GM19240 (cell line): ENCODE measurements around the gene MYO1E.
"Not testable (repeated sequence)": the region's sequence is repeated elsewhere in the genome, so short reads cannot be mapped to it uniquely, and the experiment has no call there.

Source experiments
- DNase-seq: peaks from one replicate; pipeline ENCODE4 v3.0.0; 2011; ENCODE audit warnings: low spot score; ENCODE audit not compliant: insufficient read length

Gene MYO1E

DNA sequence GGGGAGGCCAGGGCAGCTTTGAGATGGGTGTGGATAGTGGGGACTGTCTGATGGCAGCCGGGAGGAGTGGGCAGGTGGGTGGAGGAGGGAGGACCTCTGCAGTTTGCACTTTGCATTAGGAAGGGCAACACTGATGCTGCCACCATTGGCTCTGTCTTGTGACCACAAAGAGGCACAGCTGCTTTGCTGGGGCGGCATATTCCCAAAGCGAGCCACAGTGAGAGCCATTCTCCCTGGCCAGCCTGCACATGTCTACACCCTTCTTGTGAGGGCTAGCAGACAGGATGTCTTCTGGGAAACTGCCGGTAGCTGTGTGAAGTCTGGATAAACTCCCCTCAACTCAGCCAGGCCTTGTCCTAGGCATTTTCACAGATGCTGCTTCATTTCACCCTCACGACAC is 229.4 kb downstream of the MYO1E start:
- no peak for DNase-seq

DNA sequence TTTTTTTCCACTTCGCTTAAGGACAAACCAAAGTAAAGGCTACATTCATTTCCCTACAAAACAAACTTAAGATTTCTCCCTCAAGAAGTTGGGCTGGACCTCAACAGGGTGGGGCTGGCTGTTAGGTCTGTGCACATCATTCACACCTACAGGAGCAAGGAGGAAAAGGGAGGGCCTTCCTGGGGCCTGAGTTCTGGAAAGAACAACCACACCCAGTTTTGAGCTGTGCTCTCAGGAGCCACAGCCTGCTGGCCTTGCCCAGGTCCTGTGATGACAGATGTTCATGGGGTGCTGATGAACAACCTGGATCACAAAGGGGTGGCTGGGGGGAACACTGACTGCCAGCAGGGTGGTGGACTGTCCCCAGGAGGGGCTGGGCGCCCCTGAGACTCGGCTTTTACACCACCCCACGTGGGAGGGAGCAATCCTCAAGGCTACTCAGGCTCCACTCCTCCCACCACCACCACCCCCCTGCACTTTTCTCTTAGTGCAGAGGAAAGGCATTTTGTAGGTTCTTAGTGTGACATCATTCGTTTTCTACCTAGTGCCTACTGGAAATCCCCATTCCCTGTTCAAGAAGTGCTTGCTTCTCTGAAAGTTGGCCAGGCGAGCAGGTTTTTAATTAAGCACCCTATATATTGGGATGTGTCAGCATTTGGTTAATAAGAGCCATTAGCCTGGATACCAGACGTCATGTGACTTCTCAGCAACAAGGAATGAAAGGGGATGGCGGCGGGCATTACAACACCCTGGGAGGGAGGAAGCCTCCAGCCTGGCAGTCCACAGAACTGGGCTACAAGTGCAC is 232.0 kb downstream of the MYO1E start:
- DNase-seq, result no peak

DNA sequence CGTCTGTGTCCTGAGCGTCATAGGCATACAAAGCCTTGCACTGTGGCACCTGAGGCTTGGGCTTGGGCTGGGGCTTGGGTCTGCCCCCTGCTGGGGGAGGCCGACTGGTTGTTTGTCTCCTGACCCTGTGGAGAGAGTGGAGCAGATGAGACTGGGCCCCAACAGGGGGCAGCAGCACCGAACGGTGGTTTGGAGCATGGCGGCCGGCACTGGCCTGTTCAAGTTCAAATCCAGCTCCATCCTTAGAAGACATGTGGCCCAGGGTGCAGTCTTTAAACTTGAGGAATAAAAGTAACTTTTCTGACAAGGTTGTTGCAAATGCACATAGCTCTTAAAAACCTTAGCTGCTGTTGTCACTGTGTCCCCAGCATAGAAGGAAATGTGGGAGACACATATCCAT is 234.4 kb downstream of the MYO1E start:
- peak; percentile 57 for DNase-seq

DNA sequence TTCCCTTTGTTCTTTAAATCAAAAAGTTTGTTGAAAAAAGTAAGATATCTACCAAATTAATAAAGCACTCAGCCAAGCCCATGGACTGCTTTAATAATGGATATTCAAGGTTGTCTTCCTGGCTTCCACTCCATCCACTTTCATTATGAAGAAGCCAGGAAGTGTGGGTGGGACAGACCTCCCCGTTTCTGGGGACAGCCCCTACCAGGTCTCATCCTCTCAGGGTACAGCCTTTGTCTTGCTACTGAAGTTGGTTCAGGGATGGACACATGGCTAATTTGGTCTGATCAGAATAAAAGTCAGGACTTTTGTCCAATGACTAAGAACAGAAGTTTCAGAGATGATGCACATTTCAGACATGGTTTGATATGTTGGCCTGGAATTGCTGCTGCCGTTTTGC is 235.1 kb downstream of the MYO1E start:
- no peak for DNase-seq

DNA sequence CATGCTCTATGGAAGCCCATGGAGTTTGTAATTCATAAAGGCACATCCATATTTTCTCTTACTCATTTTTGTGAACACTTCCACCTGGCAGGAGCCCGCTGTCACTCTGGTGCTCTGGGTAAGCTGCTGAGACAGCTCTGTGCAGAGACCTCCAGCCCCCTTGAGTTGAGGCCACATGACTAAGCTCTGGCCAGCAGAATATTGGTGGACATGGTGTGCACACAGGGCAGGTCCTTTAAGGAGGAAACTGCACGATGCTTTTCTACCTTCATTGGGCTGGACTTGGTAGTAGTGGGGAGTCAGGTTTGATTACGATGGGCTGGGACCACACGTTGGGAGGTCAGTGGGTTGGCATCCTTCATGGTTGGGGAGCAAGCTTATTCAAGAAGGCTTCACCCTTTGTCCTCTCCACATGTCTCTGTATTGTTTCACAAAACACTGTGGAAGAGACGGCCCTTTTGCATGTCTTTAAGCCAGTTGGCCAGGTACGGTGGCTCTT is 238.7 kb downstream of the MYO1E start:
- DNase-seq, result no peak

DNA sequence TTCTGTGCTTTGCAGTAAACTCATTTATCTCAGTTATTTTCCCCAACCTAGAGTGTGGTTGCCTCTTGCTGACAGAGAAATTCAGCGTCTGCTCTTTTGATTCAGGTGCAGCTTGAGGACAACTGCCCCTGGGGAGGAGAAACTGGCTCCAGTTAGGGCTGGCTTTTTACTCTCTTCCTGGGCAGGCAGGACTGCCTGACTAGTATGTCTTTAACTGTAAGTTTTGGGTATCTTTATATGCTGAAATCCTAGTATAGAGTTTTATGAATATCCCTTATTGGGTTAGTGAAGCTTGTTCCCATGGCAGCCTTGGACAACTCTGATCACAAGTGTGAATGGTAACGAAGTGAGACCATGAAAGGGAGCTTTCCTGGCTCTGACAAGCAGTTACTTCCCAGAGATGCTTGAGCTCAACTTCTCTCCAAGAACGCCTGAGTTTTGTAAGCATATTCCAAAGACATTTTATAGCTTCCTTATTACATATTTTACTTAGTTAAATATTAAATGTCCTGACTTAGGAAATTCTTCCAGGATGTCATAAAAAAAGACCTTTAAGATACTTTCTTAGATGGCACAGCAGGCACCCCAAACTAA is 240.6 kb downstream of the MYO1E start:
- DNase-seq, result no peak

DNA sequence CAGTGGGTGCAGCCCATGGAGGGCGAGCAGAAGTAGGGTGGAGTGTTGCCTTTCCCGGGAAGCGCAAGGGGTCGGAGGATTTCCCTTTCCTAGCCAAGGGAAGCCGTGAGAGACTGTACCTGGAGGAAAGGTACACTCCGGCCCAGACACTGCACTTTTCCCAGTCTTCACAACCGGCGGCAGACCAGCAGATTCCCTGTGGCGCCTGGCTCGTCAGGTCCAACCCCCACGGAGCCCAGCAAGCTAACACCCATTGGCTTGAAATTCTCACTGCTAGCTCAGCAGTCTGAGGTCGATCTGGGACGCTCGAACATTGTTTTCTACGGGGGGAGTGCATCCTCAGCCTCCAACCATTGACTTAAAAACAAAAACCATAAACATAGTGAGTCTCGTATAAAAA is 241.2 kb downstream of the MYO1E start:
- DNase-seq, result no peak

DNA sequence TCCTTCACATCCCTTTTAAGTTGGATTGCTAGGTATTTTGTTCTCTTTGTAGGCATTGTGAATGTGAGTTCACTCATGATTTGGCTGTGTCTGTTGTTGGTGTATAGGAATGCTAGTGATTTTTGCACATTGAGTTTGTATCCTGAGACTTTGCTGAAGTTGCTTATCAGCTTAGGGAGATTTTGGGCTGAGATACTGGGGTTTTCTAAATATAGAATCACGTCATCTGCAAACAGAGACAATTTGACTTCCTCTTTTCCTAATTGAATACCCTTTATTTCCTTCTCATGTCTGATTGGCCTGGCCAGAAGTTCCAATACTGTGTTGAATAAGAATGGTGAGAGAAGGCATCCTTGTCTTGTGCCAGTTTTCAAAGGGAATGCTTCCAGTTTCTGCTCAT is 245.4 kb downstream of the MYO1E start:
- not testable (repeated sequence) for DNase-seq

DNA sequence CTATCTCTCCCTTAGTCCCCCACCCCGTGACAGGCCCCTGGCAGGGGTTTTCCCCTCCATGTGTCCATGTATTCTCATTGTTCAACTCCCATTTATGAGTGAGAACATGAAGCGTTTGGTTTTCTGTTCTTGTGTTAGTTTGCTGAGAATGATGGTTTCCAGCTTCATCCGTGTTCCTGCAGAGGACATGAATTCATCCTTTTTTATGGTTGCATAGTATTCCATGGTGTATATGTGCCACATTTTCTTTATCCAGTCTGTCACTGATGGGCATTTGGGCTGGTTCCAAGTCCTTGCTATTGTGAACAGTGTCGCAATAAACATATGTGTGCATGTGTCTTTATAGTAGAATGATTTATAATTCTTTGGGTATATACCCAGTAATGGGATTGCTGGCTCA is 247.0 kb downstream of the MYO1E start:
- not testable (repeated sequence) for DNase-seq

DNA sequence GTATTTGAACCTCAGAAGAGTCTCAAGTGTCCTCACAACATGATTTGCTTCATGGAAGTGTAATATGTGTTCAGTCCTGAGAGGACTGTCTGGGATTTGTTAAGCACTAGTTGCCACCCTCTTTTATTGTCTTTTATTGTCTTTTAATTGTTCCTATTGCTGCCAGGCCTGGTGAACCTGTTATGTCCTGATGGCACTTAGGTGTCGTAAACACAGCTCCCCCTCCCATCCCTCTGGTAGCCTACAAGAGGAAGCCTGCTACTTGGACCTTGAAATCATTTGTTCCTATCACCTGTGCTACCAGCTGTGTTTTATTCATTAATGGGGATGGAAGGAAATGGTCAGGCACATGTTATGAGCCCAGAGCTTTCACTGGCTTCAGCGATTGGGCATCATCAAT is 248.4 kb downstream of the MYO1E start:
- DNase-seq, result no peak

DNA sequence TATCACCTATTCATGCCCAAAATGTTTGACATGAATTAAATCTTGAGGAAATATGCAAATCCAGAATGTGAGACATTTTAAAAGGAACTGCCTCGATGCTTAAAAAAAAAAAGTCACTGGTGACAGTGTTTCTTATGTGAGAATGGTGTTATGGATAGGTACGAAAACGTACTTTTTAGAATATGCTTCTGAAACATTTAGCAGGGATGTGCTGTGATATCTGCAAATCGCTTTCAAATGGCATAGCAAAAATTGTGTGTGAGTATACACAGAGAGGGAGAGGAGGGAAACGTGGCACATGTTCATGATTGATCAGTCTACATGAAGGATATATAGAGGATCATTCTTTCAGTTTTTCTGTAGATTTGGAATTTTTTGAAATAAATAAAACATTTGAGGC is 251.7 kb downstream of the MYO1E start:
- no peak for DNase-seq

DNA sequence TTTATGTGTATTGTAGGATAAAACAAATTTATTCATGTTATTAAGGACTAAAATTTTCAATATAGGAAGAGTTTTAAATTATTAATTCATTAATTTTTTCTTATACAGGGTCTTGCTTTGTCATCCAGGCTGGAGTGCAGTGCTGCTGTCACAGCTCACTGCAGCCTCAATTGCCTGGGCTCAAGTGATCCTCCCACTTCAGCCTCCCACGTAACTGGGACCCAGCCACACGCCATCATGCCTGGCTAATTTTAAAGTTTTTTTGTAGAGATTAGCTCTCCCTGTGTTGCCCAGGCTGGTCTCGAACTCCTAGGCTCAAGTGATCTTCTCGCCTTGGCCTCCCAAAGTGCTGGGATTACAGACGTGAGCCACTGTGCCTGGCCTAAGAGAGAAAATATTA is 253.0 kb downstream of the MYO1E start:
- no peak for DNase-seq

DNA sequence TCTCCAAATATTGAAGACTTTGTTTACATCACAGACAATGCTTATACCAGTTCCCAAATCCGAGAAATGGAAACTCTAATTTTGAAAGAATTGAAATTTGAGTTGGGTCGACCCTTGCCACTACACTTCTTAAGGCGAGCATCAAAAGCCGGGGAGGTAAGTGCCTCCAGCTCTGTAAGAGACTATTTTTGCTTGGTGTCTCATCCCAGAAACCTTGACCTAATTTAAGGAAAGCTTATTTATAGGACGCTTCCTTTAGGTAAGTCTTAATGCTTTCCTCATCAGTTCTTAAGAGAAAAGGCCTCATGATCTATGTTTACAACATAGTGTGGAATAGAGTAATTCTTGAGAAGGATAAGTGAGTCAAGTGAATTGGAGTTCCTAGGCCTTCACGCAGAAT is 255.9 kb downstream of the MYO1E start:
- DNase-seq, result no peak

DNA sequence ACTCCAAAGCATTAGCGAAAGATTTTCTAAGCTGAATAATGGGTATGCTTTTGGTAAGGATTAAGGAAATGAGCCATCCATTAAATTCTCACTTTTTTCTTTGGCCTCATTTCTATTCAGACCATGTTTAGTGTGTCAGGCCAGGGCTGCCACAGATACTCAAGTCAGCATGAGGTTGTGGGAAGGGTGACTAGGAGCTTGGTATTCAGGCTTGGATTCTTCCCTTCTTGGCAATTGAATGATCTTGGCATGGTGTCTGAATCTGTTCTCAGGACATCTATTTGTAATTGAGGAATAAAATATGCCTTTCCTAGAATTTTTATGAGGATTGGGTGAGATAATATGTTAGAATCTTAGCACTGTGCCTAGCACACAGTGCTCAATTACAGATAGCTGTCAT is 256.5 kb downstream of the MYO1E start:
- DNase-seq, result no peak

DNA sequence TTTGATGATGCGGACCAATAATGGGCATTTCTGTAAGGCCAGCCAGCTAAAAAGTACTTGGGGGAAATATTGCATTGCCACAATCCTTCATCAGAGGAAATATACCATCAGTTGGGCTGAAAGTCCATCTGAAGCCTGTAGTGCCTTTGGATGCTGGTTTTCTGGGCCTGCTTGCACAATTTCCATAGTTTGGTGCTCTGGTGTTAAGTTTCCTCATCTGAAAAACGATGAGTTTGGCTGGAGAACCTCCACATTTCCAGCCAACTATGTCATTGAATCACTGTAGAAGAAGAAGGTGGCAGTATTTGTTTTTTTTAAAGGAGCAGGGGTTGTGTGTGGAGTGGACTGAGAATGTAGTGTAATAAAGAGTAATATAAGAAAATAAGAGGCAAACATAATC is 257.6 kb downstream of the MYO1E start:
- no peak for DNase-seq

DNA sequence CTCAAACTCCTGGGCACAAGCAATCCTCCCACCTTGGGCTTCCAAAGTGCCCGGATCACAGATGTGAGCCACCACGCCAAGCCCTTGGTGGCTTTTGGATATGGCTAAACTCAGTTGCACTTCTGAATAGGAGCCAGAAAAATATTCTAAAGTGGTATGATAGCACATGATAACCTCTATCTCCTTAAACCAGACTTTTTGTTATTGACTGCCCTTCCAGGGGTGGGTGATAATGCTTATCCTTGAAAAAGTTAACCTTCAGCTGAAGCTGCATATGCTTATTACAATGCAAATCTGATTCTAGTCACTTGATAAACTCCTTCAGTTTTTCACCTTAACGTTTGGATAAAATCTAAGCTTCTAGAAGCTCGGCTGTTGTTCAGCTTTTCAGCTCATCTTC is 261.4 kb downstream of the MYO1E start:
- no peak for DNase-seq

DNA sequence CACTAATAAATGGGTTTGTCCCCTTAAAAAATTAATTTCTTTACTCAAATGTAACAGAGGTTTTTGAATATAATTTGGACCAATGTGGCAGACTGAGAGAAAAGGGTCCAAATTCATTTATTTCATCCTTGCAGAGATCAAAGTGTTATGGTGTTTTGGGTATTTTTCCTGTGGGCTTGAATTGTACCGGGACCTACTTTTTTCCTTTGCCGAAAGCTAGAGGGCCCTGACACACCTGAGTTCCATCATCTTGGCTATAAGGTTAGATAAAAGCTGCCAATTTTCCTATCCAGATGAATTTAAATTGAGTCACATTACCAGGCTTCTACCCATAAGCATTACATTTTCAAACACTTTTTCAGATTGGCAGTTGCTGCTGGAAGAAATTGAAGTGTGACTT is 266.8 kb downstream of the MYO1E start:
- DNase-seq, result no peak

DNA sequence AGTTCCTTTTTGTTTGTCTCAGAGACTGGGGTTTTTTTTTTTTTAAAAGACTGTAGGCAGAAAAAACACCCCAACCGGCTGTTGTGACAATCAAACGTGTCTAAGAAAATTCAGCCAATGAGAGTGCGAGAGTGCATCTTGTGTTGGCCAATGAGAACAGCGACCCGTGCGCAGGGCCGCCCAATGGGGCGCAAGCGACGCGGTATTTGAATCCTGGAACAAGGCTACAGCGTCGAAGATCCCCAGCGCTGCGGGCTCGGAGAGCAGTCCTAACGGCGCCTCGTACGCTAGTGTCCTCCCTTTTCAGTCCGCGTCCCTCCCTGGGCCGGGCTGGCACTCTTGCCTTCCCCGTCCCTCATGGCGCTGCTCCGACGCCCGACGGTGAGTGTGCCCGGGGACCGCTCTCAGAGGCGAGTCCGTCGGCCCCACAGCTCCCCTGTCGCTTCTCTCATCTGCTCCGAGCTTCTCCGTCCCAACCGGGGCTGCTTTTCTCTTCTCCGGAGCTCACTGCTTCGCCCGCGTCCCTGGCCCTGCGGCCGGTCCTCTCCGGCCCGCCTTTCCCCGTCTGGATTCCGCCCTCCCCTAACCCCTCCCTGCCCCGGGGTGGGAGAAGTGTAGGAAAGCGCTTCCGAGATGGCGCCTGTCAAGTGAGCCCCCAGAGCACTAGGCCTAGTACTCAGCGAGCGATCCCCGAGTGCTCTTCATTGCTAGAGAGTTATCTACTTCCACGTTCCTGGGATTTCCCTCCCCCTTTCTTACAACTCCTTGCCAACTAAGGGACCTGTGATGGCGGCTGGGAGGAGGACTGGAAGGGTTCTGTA is 267.5 kb downstream of the MYO1E start, which contains the start of gene CCNB2:
Gene CCNB2 (plus strand): TSS at position 235 of the 821 bp plus-strand sequence. CDS start 123 bp downstream, at position 358.
- DNase-seq, result peak; percentile 88

DNA sequence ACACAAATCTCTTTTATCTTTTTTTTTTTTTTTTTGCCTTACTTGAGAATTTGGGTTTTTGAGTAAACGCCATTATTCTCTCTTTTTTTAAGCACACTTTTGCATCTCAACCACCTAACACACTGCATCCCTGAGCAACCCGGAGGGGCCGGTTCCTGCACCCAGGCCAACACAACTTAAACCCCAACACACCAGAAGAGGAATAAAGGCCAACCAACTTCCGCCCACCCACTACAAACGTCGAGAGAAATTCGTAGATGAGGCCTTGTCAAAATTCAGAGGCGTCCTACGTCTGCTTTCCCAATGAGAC is 268.1 kb downstream of the MYO1E start:
- DNase-seq, result no peak

DNA sequence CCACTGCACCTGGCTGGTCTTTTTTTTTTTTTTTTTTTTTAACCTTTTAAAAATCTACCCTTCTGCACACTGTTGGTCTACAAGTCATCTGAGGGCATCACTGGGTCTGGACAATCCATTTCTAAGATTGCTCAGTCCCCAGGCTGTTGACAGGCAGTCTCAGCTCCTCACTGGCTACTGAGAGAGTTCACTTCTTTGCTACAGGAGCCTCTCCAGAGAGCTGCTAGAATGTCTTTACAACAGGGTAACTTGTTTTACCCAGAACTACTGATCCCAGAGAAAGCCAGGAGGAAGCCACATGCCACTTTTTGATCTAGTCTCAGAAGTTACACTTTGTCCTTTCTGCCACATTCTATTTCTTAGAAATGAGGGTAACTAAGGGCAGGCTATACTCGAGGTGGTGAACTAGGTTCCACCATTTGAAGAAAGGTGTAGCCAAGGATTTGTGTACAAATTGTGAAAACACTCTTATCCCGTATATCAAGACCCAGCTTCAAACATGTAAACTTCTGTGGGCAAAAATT is 273.4 kb downstream of the MYO1E start:
- no peak for DNase-seq

DNA sequence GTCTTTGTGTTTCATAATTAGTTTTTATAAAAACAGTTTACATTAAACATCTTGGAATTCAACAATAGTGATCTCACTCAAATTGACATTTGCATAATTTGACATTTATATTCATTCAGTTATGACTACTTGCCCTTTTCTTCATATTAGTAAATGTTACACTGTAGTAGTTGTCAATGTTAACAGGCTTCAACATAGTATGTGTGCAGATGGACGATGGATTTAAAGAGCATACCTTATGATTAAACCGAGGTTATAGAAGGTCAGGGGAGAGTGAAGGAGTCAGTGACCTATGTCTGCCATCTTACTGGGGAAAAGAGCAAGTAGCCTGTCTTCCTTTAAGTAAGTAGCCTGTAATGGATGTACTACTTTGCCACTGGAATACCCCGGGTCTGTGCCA is 276.2 kb downstream of the MYO1E start:
- DNase-seq, result no peak

DNA sequence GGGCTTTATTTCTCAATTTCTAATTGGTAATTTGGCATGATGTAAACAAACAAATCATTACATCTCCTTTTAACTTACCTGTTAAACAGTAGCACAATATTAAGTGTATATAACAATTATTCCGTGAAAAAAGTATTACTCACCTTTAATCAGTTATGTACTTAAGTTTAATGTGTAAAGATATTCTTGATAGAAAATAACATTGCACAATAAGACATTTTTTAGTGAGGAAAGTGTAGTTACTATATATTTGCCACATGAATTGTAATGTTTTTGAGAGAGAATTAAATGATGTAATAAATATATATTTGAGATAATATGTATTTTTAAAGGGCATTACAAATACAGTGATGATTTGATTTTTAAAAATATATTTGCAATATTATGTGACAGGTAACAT is 278.6 kb downstream of the MYO1E start:
- no peak for DNase-seq
